ENCODE measurements around the gene UBE2N.
"Not testable (repeated sequence)": the region's sequence is repeated elsewhere in the genome, so short reads cannot be mapped to it uniquely, and the experiment has no call there.

Gene UBE2N

GRCh38 chr12:93415723-93416464 lies 25.9 kb downstream of the UBE2N start:
- H3K4me3 ChIP-seq (ENCODE audit: low read depth, low read length): no peak overlapping the region
- in situ Hi-C loops (cut with HindIII; ENCODE audit: low sequenced_read_pairs): loop anchor here (25.0 kb wide), 1 partner anchor 454 kb away; no protein-coding TSS in a partner anchor
- DNase-seq (ENCODE audit: low read depth, low spot score): peak; percentile 86
- TF ChIP-seq CTCF (IDR thresholded peaks at IDR 0.05; ENCODE audit: low read depth, low read length): no peak

GRCh38 chr12:93413064-93413463 lies 28.7 kb downstream of the UBE2N start:
- in situ Hi-C loops (cut with HindIII; ENCODE audit: low sequenced_read_pairs): loop anchor here (25.0 kb wide), 1 partner anchor 451 kb away; no protein-coding TSS in a partner anchor
- TF ChIP-seq CTCF (IDR thresholded peaks at IDR 0.05; ENCODE audit: low read depth, low read length): no peak
- H3K4me3 ChIP-seq (ENCODE audit: low read depth, low read length): no peak overlapping the region
- DNase-seq (ENCODE audit: low read depth, low spot score): no peak

- not testable (repeated sequence) for H3K4me3 ChIP-seq (ENCODE audit: low read depth, low read length); DNase-seq (ENCODE audit: low read depth, low spot score)
- in situ Hi-C loops (cut with HindIII; ENCODE audit: low sequenced_read_pairs): loop anchor here (25.0 kb wide), 1 partner anchor 450 kb away; no protein-coding TSS in a partner anchor
These were observed 29.4 kb downstream of the UBE2N start for GRCh38 chr12:93412396-93412795.

GRCh38 chr12:93411060-93411459 lies 30.7 kb downstream of the UBE2N start:
- DNase-seq (ENCODE audit: low read depth, low spot score); H3K4me3 ChIP-seq (ENCODE audit: low read depth, low read length): not testable (repeated sequence)
- in situ Hi-C loops (cut with HindIII; ENCODE audit: low sequenced_read_pairs): loop anchor here (25.0 kb wide), 1 partner anchor 449 kb away; no protein-coding TSS in a partner anchor

GRCh38 chr12:93409343-93410187 lies 32.2 kb downstream of the UBE2N start:
- not testable (repeated sequence) for DNase-seq (ENCODE audit: low read depth, low spot score); H3K4me3 ChIP-seq (ENCODE audit: low read depth, low read length)
- in situ Hi-C loops (cut with HindIII; ENCODE audit: low sequenced_read_pairs): loop anchor here (25.0 kb wide), 1 partner anchor 447 kb away; no protein-coding TSS in a partner anchor

GRCh38 chr12:93408813-93409212 lies 32.9 kb downstream of the UBE2N start:
- no peak for TF ChIP-seq CTCF (IDR thresholded peaks at IDR 0.05; ENCODE audit: low read depth, low read length)
- in situ Hi-C loops (cut with HindIII; ENCODE audit: low sequenced_read_pairs): loop anchor here (25.0 kb wide), 1 partner anchor 447 kb away; no protein-coding TSS in a partner anchor
- no peak for DNase-seq (ENCODE audit: low read depth, low spot score)
- H3K4me3 ChIP-seq (ENCODE audit: low read depth, low read length): no peak overlapping the region

GRCh38 chr12:93407963-93408283 lies 33.8 kb downstream of the UBE2N start:
- no peak overlapping the region for H3K4me3 ChIP-seq (ENCODE audit: low read depth, low read length)
- in situ Hi-C loops (cut with HindIII; ENCODE audit: low sequenced_read_pairs): loop anchor here (25.0 kb wide), 1 partner anchor 446 kb away; no protein-coding TSS in a partner anchor
- DNase-seq (ENCODE audit: low read depth, low spot score): no peak
- no peak for TF ChIP-seq CTCF (IDR thresholded peaks at IDR 0.05; ENCODE audit: low read depth, low read length)
